ENCODE results near the gene SELENOV.

- no peak for TF ChIP-seq CTCF (IDR thresholded peaks at IDR 0.05)
- no peak for TF ChIP-seq POLR2A (IDR thresholded peaks at IDR 0.05)
Observed at GRCh38 chr19:39473443-39473960, 41.4 kb upstream of the SELENOV start.

All from thyroid gland (tissue), 4 donors.